A549 treated with AZD9567 at 1 μM for 4 hours (cell line): ENCODE data around the gene ALDH16A1. TPM values are rescaled to one million over a fixed set of nuclear protein-coding genes. Genes with fewer than 3 reads are reported as not detected.

Experiments used
- total RNA-seq: library from RNA; stranded (reverse); fragments of 200-300 nt; extraction: Qiagen RNA extraction; gene quantifications from 5 replicates; pipeline ENCODE4 v1.2.3, GENCODE V29; 2022; ENCODE audit not compliant: insufficient read depth

Gene ALDH16A1
- 13.4 to 27.9 TPM (median 27.3 TPM) in 5 replicates for total RNA-seq

GRCh38 chr19:49453013-49453756, at the start of gene ALDH16A1:
TSS of gene ALDH16A1 (plus strand) at chr19:49453225. CDS start at chr19:49453332, 107 bp downstream.

DNA sequence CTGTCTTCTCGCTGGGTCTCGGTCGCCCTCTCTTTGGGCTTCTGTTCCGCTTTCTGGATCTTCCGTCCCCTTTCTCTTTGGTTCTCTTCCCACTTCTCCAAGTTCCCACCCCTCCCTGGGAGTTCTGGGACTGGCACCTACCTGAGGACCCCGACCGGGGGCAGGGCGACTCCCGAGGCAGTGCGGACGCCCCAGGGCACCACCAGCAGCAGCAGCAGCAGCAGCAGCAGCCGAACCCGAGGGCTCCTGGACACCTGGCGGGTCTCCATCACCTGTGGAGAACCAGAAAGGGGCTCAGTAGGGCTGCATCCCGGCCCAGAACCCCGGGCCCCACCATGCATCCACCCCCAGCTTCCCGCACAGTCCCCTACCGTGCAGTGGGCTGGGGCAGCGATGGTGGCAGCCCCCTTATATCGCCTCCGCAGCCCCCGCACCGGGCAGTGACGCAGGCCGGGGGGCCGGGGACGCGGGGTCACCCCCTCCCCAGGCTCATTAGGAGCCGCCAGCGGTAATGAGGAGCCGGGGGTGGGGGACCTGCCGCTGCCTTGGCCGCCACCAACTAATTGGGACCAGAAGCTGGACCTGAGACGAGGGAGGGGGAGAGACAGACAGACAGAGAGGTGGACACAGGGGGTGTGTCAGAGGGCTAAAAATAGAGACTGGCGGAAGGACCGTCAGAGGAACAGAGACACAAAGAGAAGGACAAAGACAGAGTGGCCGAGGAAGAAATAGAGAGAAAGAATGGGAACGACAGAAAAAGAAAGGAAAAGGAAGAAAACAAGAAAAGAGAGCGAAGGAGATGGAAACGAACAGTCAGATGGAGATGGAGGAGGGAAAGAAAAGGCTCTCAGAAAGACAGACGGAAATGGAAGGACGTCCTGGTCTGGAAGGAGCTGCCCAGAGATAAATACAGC, 29.7 kb upstream of the ALDH16A1 start, which contains the start of gene PTH2:
Gene PTH2, minus strand, starts transcription at position 371 of the 914 bp plus-strand sequence. Its CDS starts 102 bp downstream, at position 269.

DNA sequence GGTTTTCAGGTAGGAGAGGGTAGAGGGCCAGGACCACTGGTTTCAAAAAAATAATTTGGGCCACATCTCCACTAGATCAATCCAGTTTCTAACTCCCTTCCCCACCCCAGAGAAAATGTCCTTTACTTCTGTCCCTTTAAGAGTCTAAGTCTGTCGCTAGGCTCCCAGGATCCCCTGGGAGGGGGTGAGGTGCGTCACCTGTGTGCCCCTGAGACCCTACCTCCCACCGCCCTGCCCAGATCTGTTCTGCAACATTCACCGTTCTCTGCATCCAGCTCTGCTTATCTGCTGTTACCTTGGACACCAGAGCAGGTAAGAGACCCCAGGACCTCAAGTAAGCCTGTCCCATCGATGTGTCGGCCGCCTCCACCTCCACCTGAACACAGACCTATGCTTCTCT, 27.8 kb upstream of the ALDH16A1 start, which contains the start of gene GFY:
Gene GFY, plus strand, starts transcription at position 211 of the 400 bp plus-strand sequence. CDS start 1,043 bp downstream, outside the sequence.

GRCh38 chr19:49441210-49441959, 11.6 kb upstream of the ALDH16A1 start, which contains the start of gene SLC17A7:
TSS of gene SLC17A7 (minus strand) at chr19:49441527. CDS start at chr19:49441379, 148 bp downstream.

DNA sequence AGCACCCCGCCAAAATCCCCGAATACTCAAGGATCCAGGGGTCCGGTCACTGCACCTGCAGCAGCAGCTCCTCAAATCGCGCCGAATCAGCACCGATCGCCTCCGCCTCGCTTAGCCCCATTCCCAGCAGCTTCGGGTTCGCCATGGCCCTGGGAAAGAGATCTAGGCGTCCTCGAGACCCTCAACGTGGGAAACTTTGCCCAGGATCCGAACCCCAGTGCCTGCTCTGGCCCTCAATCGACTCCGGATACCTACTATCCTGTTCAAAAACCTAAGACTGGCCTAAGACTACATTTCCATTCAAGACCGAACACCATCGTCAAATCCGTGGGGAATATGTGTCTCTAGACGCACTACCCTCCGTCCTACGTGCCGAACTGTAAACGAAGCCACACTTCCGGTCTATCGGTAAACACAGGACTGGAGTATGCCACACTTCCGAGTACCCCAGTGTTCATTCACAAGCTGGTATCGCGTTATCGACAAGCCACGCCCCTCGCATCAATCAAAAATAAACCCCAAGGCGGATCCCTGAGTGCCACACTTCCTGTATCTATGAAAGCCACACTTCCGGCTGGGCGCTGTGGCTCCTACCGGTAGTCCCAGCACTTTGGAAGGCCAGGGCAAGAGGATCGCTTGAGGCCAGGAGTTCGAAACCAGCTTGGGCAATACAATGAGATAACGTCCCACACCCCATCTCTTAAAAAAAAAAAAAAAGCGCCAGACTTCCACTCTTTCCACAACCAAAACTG, 1.4 kb upstream of the ALDH16A1 start, which contains the start of gene PIH1D1:
Gene PIH1D1, minus strand, starts transcription at position 385 of the 752 bp plus-strand sequence. Its CDS starts 240 bp downstream, at position 145.

DNA sequence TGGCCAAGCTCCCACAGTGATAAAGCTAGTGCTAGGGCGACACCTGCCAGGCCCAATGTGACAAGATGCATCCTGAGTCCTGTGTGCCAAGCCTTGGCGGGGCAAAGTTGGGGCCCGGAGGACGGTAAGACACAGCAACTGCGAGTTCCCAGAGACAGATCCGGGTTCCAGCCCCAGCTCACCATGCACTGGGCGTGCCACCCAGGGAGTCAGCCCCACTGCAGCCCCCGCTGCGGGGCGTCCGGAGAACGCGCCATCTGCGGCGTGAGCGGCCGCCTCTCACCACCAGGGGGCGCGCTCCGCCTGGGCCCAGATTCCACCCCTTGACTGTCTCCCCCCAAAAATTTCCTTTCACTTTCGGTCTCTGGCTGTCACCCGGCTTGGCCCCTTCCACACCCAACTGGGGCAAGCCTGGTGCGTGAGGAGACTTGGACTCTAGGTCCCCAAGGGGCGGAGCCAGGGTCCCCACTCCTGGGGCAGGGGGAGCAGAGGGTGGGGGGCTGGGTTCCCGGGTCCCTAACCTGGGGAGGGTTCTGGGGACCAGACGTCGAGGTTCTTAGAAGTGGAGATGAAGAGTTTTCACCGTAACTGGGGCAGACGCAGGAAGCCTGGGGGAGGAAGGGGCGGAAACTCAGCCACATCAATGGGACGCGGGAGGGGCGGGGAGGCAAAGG, 21.0 kb downstream of the ALDH16A1 start, which contains the start of gene FLT3LG:
Gene FLT3LG, plus strand, starts transcription at position 348 of the 674 bp plus-strand sequence. CDS start 425 bp downstream, outside the sequence.

GRCh38 chr19:49487277-49488045, 34.4 kb downstream of the ALDH16A1 start, which contains the start of gene RPL13A:
TSS of gene RPL13A (plus strand) at chr19:49487608. CDS start at chr19:49487630, 22 bp downstream.

Other genes with a start within 250 kb of the ALDH16A1 start
- 1.4 to 2.0 TPM (median 1.4 TPM) in 4 of 5 replicates, not detected in the other for gene SLC6A16, start 128.0 kb upstream of the ALDH16A1 start, total RNA-seq
- not detected in 5 replicates for gene CD37, start 117.8 kb upstream of the ALDH16A1 start, total RNA-seq
- 13.2 to 33.0 TPM (median 16.2 TPM) in 5 replicates for gene TEAD2, start 90.8 kb upstream of the ALDH16A1 start, total RNA-seq
- gene DKKL1, start 89.3 kb upstream of the ALDH16A1 start, total RNA-seq: 0.50 to 0.55 TPM (median 0.53 TPM) in 4 of 5 replicates, not detected in the other
- 0.20 TPM in 1 of 5 replicates, not detected in the others for gene KASH5, start 65.0 kb upstream of the ALDH16A1 start, total RNA-seq
- not detected in 5 replicates for gene PTH2, start 29.8 kb upstream of the ALDH16A1 start, total RNA-seq
- 0.12 to 0.19 TPM (median 0.15 TPM) in 4 of 5 replicates, not detected in the other for gene GFY, start 27.8 kb upstream of the ALDH16A1 start, total RNA-seq
- gene SLC17A7, start 11.7 kb upstream of the ALDH16A1 start, total RNA-seq: 0.63 to 3.0 TPM (median 0.82 TPM) in 5 replicates
- 66.4 to 97.1 TPM (median 93.3 TPM) in 5 replicates for gene PIH1D1, start 1.4 kb upstream of the ALDH16A1 start, total RNA-seq
- gene FLT3LG, start 21.0 kb downstream of the ALDH16A1 start, total RNA-seq: 0.89 to 1.6 TPM (median 1.1 TPM) in 4 of 5 replicates, not detected in the other
- 3,480 to 4,206 TPM (median 3,972 TPM) in 5 replicates for gene RPL13A, start 34.4 kb downstream of the ALDH16A1 start, total RNA-seq
- 3,818 to 4,072 TPM (median 3,919 TPM) in 5 replicates for gene RPS11, start 43.2 kb downstream of the ALDH16A1 start, total RNA-seq
- 22.8 to 30.5 TPM (median 30.2 TPM) in 5 replicates for gene FCGRT, start 59.4 kb downstream of the ALDH16A1 start, total RNA-seq
- gene RCN3, start 74.8 kb downstream of the ALDH16A1 start, total RNA-seq: 1.8 to 4.0 TPM (median 2.4 TPM) in 5 replicates
- 82.3 to 118 TPM (median 113 TPM) in 5 replicates for gene NOSIP, start 127.3 kb downstream of the ALDH16A1 start, total RNA-seq
- gene PRRG2, start 128.1 kb downstream of the ALDH16A1 start, total RNA-seq: 0.71 to 1.0 TPM (median 0.86 TPM) in 4 of 5 replicates, not detected in the other
- gene PRR12, start 138.0 kb downstream of the ALDH16A1 start, total RNA-seq: 21.3 to 31.8 TPM (median 29.3 TPM) in 5 replicates
- 70.6 to 148 TPM (median 141 TPM) in 5 replicates for gene RRAS, start 186.9 kb downstream of the ALDH16A1 start, total RNA-seq
- 39.7 to 68.6 TPM (median 64.4 TPM) in 5 replicates for gene SCAF1, start 189.0 kb downstream of the ALDH16A1 start, total RNA-seq
- 92.2 to 110 TPM (median 99.0 TPM) in 5 replicates for gene IRF3, start 212.6 kb downstream of the ALDH16A1 start, total RNA-seq
- 71.8 to 79.2 TPM (median 75.2 TPM) in 5 replicates for gene BCL2L12, start 212.7 kb downstream of the ALDH16A1 start, total RNA-seq
- 414 to 496 TPM (median 439 TPM) in 5 replicates for gene PRMT1, start 224.0 kb downstream of the ALDH16A1 start, total RNA-seq
- 3.6 to 6.2 TPM (median 5.7 TPM) in 5 replicates for gene ADM5, start 236.4 kb downstream of the ALDH16A1 start, total RNA-seq
- gene CPT1C, start 237.9 kb downstream of the ALDH16A1 start, total RNA-seq: 5.0 to 13.7 TPM (median 11.4 TPM) in 5 replicates